SJSA1 (cell line): ENCODE results near the gene SMAGP. TPM values are rescaled to one million over a fixed set of nuclear protein-coding genes. Genes with fewer than 3 reads are reported as not detected.
"Not testable (repeated sequence)": the region's sequence is repeated elsewhere in the genome, so short reads cannot be mapped to it uniquely, and the experiment has no call there.

Experiments used
- DNase-seq, 2 experiments: peaks; one replicate each; pipeline ENCODE4 v3.0.0-alpha.2; 2015 to 2020; ENCODE audit warnings: low spot score in 2 of 2, low read depth in 1 of 2
- H3K27ac ChIP-seq: fragments of 250-450 bp; sonication (Bioruptor Pico); 2 replicates; pipeline ENCODE4 v1.5.1; 2020; ENCODE audit warnings: mild to moderate bottlenecking, moderate library complexity
- H3K27me3 ChIP-seq: fragments of 250-450 bp; sonication (Bioruptor Pico); replicated peaks from 2 replicates; pipeline ENCODE4 v1.5.1; 2020; ENCODE audit warnings: mild to moderate bottlenecking, moderate library complexity
- H3K36me3 ChIP-seq: fragments of 250-450 bp; sonication (Bioruptor Pico); 2 replicates; pipeline ENCODE4 v1.5.1; 2020; ENCODE audit warnings: mild to moderate bottlenecking
- H3K4me1 ChIP-seq: fragments of 250-450 bp; sonication (Bioruptor Pico); replicated peaks from 2 replicates; pipeline ENCODE4 v1.6.1; 2021; ENCODE audit warnings: mild to moderate bottlenecking
- H3K4me3 ChIP-seq: fragments of 250-450 bp; sonication (Bioruptor Pico); 2 replicates; pipeline ENCODE4 v1.5.1; 2020; ENCODE audit warnings: mild to moderate bottlenecking
- H3K9me3 ChIP-seq: fragments of 250-450 bp; sonication (Bioruptor Pico); replicated peaks from 2 replicates; pipeline ENCODE4 v1.5.1; 2020; ENCODE audit warnings: mild to moderate bottlenecking
- total RNA-seq: library from RNA; depleted of rRNA; stranded (reverse); fragments of >200 nt; shearing (Covaris generic); gene quantifications from 2 replicates; pipeline ENCODE4 v1.2.3, GENCODE V29; 2014

Gene SMAGP
- total RNA-seq, 1 experiment from 2014 or later = 22.8 TPM

- no peak overlapping the region for H3K4me3 ChIP-seq
- H3K27ac ChIP-seq = peak overlapping the region; percentile 48; the same call in 1 of the 2 replicates
- no peaks in the 10 kb centered on the region for H3K27me3 ChIP-seq
- H3K4me1 ChIP-seq = peaks cover 14% of the 10 kb centered on the region
- peak in 1 of 2 experiments; percentile 16 for DNase-seq
- no peaks in the 10 kb centered on the region for H3K9me3 ChIP-seq
- H3K36me3 ChIP-seq = peaks cover 73% of the 10 kb centered on the region
These were observed 23.9 kb downstream of the SMAGP start for GRCh38 chr12:51246254-51246853.

- Histone ChIP-seq H3K4me1 (peaks cover 21% of the 10 kb centered on the region), H3K27me3 (no peaks in the 10 kb centered on the region), H3K27ac (peak overlapping the region; percentile 48; the same call in 1 of the 2 replicates), H3K4me3 (no peak overlapping the region), H3K36me3 (peaks cover 76% of the 10 kb centered on the region), H3K9me3 (no peaks in the 10 kb centered on the region)
- no peak for DNase-seq
These were observed 24.6 kb downstream of the SMAGP start for GRCh38 chr12:51245476-51246253.

- Histone ChIP-seq H3K27ac (no peak overlapping the region), H3K4me1 (peaks cover 32% of the 10 kb centered on the region), H3K9me3 (no peaks in the 10 kb centered on the region), H3K4me3 (no peak overlapping the region), H3K27me3 (no peaks in the 10 kb centered on the region), H3K36me3 (peaks cover 83% of the 10 kb centered on the region)
- DNase-seq = no peak
These were observed 25.9 kb downstream of the SMAGP start for GRCh38 chr12:51244269-51244668.

GRCh38 chr12:51242876-51243275 is 27.3 kb downstream of the SMAGP start:
- no peak for DNase-seq
- Histone ChIP-seq H3K4me1 (peaks cover 35% of the 10 kb centered on the region), H3K27ac (no peak overlapping the region), H3K36me3 (peaks cover 84% of the 10 kb centered on the region), H3K4me3 (no peak overlapping the region), H3K9me3 (no peaks in the 10 kb centered on the region; the same call in 1 of the 2 replicates), H3K27me3 (no peaks in the 10 kb centered on the region)

- peaks cover 78% of the 10 kb centered on the region for H3K36me3 ChIP-seq
- no peaks in the 10 kb centered on the region for H3K27me3 ChIP-seq
- no peaks in the 10 kb centered on the region; the same call in 1 of the 2 replicates for H3K9me3 ChIP-seq
- no peak overlapping the region for H3K4me3 ChIP-seq
- H3K4me1 ChIP-seq = peaks cover 35% of the 10 kb centered on the region
- no peak overlapping the region for H3K27ac ChIP-seq
- no peak for DNase-seq
These were observed 28.1 kb downstream of the SMAGP start for GRCh38 chr12:51242120-51242519.

- no peak overlapping the region for H3K4me3 ChIP-seq
- H3K36me3 ChIP-seq = peaks cover 67% of the 10 kb centered on the region
- no peaks in the 10 kb centered on the region for H3K27me3 ChIP-seq
- H3K4me1 ChIP-seq = peaks cover 25% of the 10 kb centered on the region
- H3K9me3 ChIP-seq = no peaks in the 10 kb centered on the region; the same call in 1 of the 2 replicates
- no peak overlapping the region for H3K27ac ChIP-seq
- DNase-seq = no peak
These were observed 29.2 kb downstream of the SMAGP start for GRCh38 chr12:51240971-51241370.

GRCh38 chr12:51238510-51239334 is 31.5 kb downstream of the SMAGP start, which contains the start of gene DAZAP2:
TSS of gene DAZAP2 (plus strand) at chr12:51238826. CDS start at chr12:51238908, 82 bp downstream.
- Histone ChIP-seq H3K27ac (peak within 1 kb of the TSS; percentile 100), H3K4me3 (peak within 1 kb of the TSS; percentile 98), H3K9me3 (no peaks in the 10 kb centered on the region; the same call in 1 of the 2 replicates), H3K36me3 (peaks cover 47% of the 10 kb centered on the region), H3K27me3 (no peaks in the 10 kb centered on the region), H3K4me1 (peaks cover 23% of the 10 kb centered on the region)
- DNase-seq = peak; percentile 86 to 96

- no peaks in the 10 kb centered on the region; the same call in 1 of the 2 replicates for H3K9me3 ChIP-seq
- H3K36me3 ChIP-seq = peaks cover 40% of the 10 kb centered on the region
- H3K27ac ChIP-seq = no peak overlapping the region
- no peaks in the 10 kb centered on the region for H3K27me3 ChIP-seq
- peak overlapping the region; percentile 98 for H3K4me3 ChIP-seq
- H3K4me1 ChIP-seq = peaks cover 23% of the 10 kb centered on the region
- DNase-seq = peak in 1 of 2 experiments; percentile 31
These were observed 32.1 kb downstream of the SMAGP start for GRCh38 chr12:51238037-51238509.

- Histone ChIP-seq H3K4me3 (no peak overlapping the region), H3K36me3 (peaks cover 7% of the 10 kb centered on the region), H3K9me3 (no peaks in the 10 kb centered on the region; the same call in 1 of the 2 replicates), H3K4me1 (peaks cover 4% of the 10 kb centered on the region), H3K27me3 (no peaks in the 10 kb centered on the region), H3K27ac (no peak overlapping the region)
- no peak for DNase-seq
These were observed 35.7 kb downstream of the SMAGP start for GRCh38 chr12:51234530-51234929.

GRCh38 chr12:51232642-51233041 is 37.6 kb downstream of the SMAGP start:
- H3K9me3 ChIP-seq = no peaks in the 10 kb centered on the region
- no peaks in the 10 kb centered on the region; the same call in 1 of the 2 replicates for H3K4me1 ChIP-seq
- no peaks in the 10 kb centered on the region for H3K27me3 ChIP-seq
- H3K4me3 ChIP-seq = no peak overlapping the region
- DNase-seq = no peak
- no peak overlapping the region for H3K27ac ChIP-seq
- H3K36me3 ChIP-seq = no peaks in the 10 kb centered on the region

GRCh38 chr12:51229116-51229809 is 41.0 kb downstream of the SMAGP start:
- H3K9me3 ChIP-seq = peaks cover 3% of the 10 kb centered on the region; the same call in 1 of the 2 replicates
- no peaks in the 10 kb centered on the region for H3K27me3 ChIP-seq
- H3K4me1 ChIP-seq = peaks cover 10% of the 10 kb centered on the region
- no peak for DNase-seq
- H3K36me3 ChIP-seq = no peaks in the 10 kb centered on the region
- H3K27ac ChIP-seq = no peak overlapping the region
- H3K4me3 ChIP-seq = no peak overlapping the region

- Histone ChIP-seq H3K4me1 (peaks cover 10% of the 10 kb centered on the region), H3K36me3 (no peaks in the 10 kb centered on the region), H3K27ac (no peak overlapping the region), H3K27me3 (no peaks in the 10 kb centered on the region), H3K4me3 (no peak overlapping the region), H3K9me3 (peaks cover 3% of the 10 kb centered on the region; the same call in 1 of the 2 replicates)
- no peak for DNase-seq
These were observed 42.3 kb downstream of the SMAGP start for GRCh38 chr12:51227962-51228361.

GRCh38 chr12:51227112-51227511 is 43.1 kb downstream of the SMAGP start:
- peak; percentile 39 to 58 for DNase-seq
- H3K4me3 ChIP-seq, H3K36me3 ChIP-seq, H3K9me3 ChIP-seq, H3K27me3 ChIP-seq, H3K27ac ChIP-seq: not testable (repeated sequence)
- peaks cover 10% of the 10 kb centered on the region for H3K4me1 ChIP-seq
